B cell (primary cell): ENCODE results near the gene FTCD. TPM values are rescaled to one million over a fixed set of nuclear protein-coding genes. Genes with fewer than 3 reads are reported as not detected.

ENCODE experiments used
- ATAC-seq: fragments of 200-7000 bp; cut with Tn5 transposase; one replicate; pipeline ENCODE4 v1.10.0; 2021; ENCODE audit warnings: low read depth, mild to moderate bottlenecking, moderate number of reproducible peaks, moderate library complexity
- CTCF ChIA-PET: fragments of 350-600 bp; sonication (Branson Sonifier 250); formaldehyde crosslinking; loops from one replicate; lab custom pipeline; 2021; ENCODE audit warnings: antibody characterized with exemption, inconsistent platforms; lab: Charles Lee
- POLR2A ChIA-PET: fragments of 350-600 bp; sonication (Branson Sonifier 250); formaldehyde crosslinking; loops from one replicate; lab custom pipeline; 2021; ENCODE audit warnings: antibody characterized with exemption; lab: Charles Lee
- DNase-seq: peaks from one replicate; pipeline ENCODE4 v3.0.0; 2013
- H2AFZ ChIP-seq: 2 replicates; pipeline ENCODE4 v1.6.1; 2012; ENCODE audit warnings: mild to moderate bottlenecking, low read depth, low read length; ENCODE audit not compliant: insufficient read depth, poor library complexity, severe bottlenecking
- H3K27ac ChIP-seq, 2 donors: 1 replicate in 1 of 2; 2 replicates in 1 of 2; pipeline ENCODE4 v1.5.1; 2012 to 2013; ENCODE audit warnings: low read length in 2 of 2, mild to moderate bottlenecking in 2 of 2, moderate library complexity in 1 of 2
- H3K27me3 ChIP-seq, 4 experiments: fragments of 200-600 bp in 1 of 4; sonication (generic) in 1 of 4; replicated peaks in 1 of 4; 1 replicate in 2 of 4; 2 replicates in 2 of 4; pipeline versions ENCODE4 v1.6.1 to v1.7.0; 2013 to 2016; ENCODE audit warnings: low read length in 3 of 4, mild to moderate bottlenecking in 2 of 4, mixed read lengths in 1 of 4, moderate library complexity in 1 of 4; ENCODE audit not compliant: insufficient read depth in 4 of 4, control insufficient read depth in 3 of 4; ENCODE audit errors: control extremely low read depth in 1 of 4
- H3K36me3 ChIP-seq, 2 experiments: replicated peaks in 1 of 2; 1 replicate in 1 of 2; 2 replicates in 1 of 2; pipeline versions ENCODE4 v1.6.1 to v1.7.1; 2013; ENCODE audit warnings: low read length in 1 of 2; ENCODE audit not compliant: insufficient read depth in 2 of 2, control insufficient read depth in 1 of 2; ENCODE audit errors: control extremely low read depth in 1 of 2, extremely low read depth in 1 of 2
- H3K4me1 ChIP-seq, 2 donors: fragments of 200-600 bp in 1 of 2; sonication (generic) in 1 of 2; 1 replicate in 1 of 2; 2 replicates in 1 of 2; pipeline versions ENCODE4 v1.5.1 to v1.6.1; 2013 to 2017; ENCODE audit warnings: low read length in 2 of 2; ENCODE audit not compliant: control insufficient read depth in 2 of 2, insufficient read depth in 2 of 2
- H3K4me2 ChIP-seq: replicated peaks from 2 replicates; pipeline ENCODE3; 2012; ENCODE audit warnings: mild to moderate bottlenecking, low read depth, low read length; ENCODE audit not compliant: poor library complexity, severe bottlenecking
- H3K4me3 ChIP-seq, 5 experiments: fragments of 200-600 bp in 1 of 5; sonication (generic) in 1 of 5; 1 replicate in 3 of 5; 2 replicates in 2 of 5; pipeline versions ENCODE4 v1.5.1 to v1.7.0; 2011 to 2016; ENCODE audit warnings: low read length in 4 of 5, mild to moderate bottlenecking in 4 of 5, low read depth in 2 of 5, control low read depth in 1 of 5, moderate library complexity in 1 of 5; ENCODE audit not compliant: insufficient read depth in 1 of 5; ENCODE audit errors: control extremely low read depth in 1 of 5, extremely low read depth in 1 of 5
- H3K79me2 ChIP-seq: fragments of 200-600 bp; sonication (generic); one replicate; pipeline ENCODE4 v1.6.0; 2016; ENCODE audit warnings: low read length; ENCODE audit not compliant: control insufficient read depth, insufficient read depth
- H3K9ac ChIP-seq: fragments of 200-600 bp; sonication (generic); 2 replicates; pipeline ENCODE4 v1.6.1; 2017; ENCODE audit warnings: mild to moderate bottlenecking, low read length, moderate library complexity
- H3K9me3 ChIP-seq, 3 donors: one replicate each; pipeline versions ENCODE4 v1.6.1 to v1.7.1; 2013; ENCODE audit warnings: low read length in 2 of 3; ENCODE audit not compliant: control insufficient read depth in 2 of 3, insufficient read depth in 1 of 3; ENCODE audit errors: control extremely low read depth in 1 of 3
- H4K20me1 ChIP-seq: 2 replicates; pipeline ENCODE4 v1.6.0; 2012; ENCODE audit warnings: mild to moderate bottlenecking, low read length; ENCODE audit not compliant: insufficient read depth, control insufficient read depth, poor library complexity, severe bottlenecking
- H3K27ac Mint-ChIP-seq: one replicate; pipeline ENCODE4 v1.8.0; 2021; ENCODE audit warnings: mixed read lengths
- H3K27me3 Mint-ChIP-seq: one replicate; pipeline ENCODE4 v1.8.0; 2021; ENCODE audit warnings: mixed read lengths
- H3K4me1 Mint-ChIP-seq: one replicate; pipeline ENCODE4 v1.8.0; 2021; ENCODE audit warnings: mixed read lengths
- H3K4me3 Mint-ChIP-seq: one replicate; pipeline ENCODE4 v1.8.0; 2021; ENCODE audit warnings: mixed read lengths
- H3K9me3 Mint-ChIP-seq: one replicate; pipeline ENCODE4 v1.8.0; 2022; ENCODE audit warnings: mixed read lengths; ENCODE audit not compliant: insufficient read depth
- EZH2 ChIP-seq: IDR thresholded peaks from 2 replicates; pipeline ENCODE4 v1.6.1; 2012; ENCODE audit warnings: borderline replicate concordance, low read depth, mild to moderate bottlenecking, moderate library complexity, low read length; ENCODE audit not compliant: insufficient read depth, poor library complexity, severe bottlenecking
- whole genome bisulfite sequencing: methylation state at CpG from one replicate; pipeline ENCODE4 v1.1.5; 2013; ENCODE audit warnings: missing lambda C conversion rate; ENCODE audit not compliant: insufficient coverage; 5-methylcytosine and 5-hydroxymethylcytosine counted together
- intact Hi-C: fragments of 100-400 bp; cut with micrococcal nuclease; formaldehyde crosslinking; loops from one replicate; pipeline ENCODE4 v1.10.0; 2022
- polyA plus RNA-seq: library from polyadenylated mRNA; depleted of rRNA; stranded (reverse); fragments of >200 nt; gene quantifications from 2 replicates; pipeline ENCODE4 v1.2.3, GENCODE V29; 2012
- total RNA-seq, 2 donors: library from RNA; stranded (reverse); fragments of 120-200 nt in 1 of 2; gene quantifications; 1 replicate in 1 of 2; 2 replicates in 1 of 2; pipeline versions ENCODE4 v1.2.3 to v1.2.4, GENCODE V29; 2013 to 2022
- TF ChIP-seq, protein P1 (sequence below): fragments of 200-600 bp; IDR thresholded peaks from one replicate; pipeline ENCODE4 v1.8.0; 2022; ENCODE audit warnings: antibody characterized with exemption, mild to moderate bottlenecking

Gene FTCD
- total and polyA plus RNA-seq, 2 donors (not counting 1 experiment from before 2014, with no cell fraction given) = 0.22 to 0.39 TPM

DNA sequence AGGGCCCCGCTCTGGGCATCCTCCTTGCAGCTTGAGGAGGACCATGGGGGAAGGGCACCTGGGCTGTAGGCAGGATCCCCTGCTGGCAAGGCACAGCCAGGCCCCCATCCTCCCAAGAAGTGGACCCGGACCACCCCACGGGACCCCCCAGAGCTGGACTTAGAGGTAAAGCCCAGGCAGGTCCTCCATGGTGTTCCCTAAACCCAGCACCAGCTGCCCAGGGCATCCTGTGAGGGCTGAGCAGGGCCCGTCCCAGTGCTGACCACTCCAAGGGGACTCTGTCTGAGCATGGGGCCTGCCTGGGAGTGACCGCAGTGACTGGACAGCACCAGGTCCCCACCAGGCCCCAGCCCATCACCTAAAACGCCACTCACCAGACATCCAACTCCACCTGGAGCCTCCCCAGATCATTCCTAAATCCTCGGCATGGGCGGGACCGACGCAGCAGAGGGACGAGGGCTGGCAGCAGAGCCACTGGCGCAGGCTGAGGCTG is 36.2 kb downstream of the FTCD start:
- Histone ChIP-seq H3K4me3 (no peak overlapping the region), H3K27me3 (no peaks in the 10 kb centered on the region), H2AFZ (no peak overlapping the region), H3K9ac (no peak overlapping the region), H3K4me2 (no peak overlapping the region), H3K4me1 (no peaks in the 10 kb centered on the region), H3K79me2 (no peaks in the 10 kb centered on the region), H3K9me3 (peaks cover 0 to 17% (median 0%) of the 10 kb centered on the region in 3 donors), H3K27ac (no peak overlapping the region), H3K36me3 (no peaks in the 10 kb centered on the region), H4K20me1 (no peaks in the 10 kb centered on the region)
- no peak for TF ChIP-seq EZH2
- TF ChIP-seq, protein P1, sequence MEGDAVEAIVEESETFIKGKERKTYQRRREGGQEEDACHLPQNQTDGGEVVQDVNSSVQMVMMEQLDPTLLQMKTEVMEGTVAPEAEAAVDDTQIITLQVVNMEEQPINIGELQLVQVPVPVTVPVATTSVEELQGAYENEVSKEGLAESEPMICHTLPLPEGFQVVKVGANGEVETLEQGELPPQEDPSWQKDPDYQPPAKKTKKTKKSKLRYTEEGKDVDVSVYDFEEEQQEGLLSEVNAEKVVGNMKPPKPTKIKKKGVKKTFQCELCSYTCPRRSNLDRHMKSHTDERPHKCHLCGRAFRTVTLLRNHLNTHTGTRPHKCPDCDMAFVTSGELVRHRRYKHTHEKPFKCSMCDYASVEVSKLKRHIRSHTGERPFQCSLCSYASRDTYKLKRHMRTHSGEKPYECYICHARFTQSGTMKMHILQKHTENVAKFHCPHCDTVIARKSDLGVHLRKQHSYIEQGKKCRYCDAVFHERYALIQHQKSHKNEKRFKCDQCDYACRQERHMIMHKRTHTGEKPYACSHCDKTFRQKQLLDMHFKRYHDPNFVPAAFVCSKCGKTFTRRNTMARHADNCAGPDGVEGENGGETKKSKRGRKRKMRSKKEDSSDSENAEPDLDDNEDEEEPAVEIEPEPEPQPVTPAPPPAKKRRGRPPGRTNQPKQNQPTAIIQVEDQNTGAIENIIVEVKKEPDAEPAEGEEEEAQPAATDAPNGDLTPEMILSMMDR = no peak
- no peaks in the 10 kb centered on the region for H3K27me3 Mint-ChIP-seq
- H3K4me1 Mint-ChIP-seq = no peaks in the 10 kb centered on the region
- intact Hi-C loops = no loop called here
- no peak for ATAC-seq
- no peak overlapping the region for H3K4me3 Mint-ChIP-seq
- 86% methylated on average over 11 of the region's 12 CpGs for WGBS
- no peak overlapping the region for H3K27ac Mint-ChIP-seq
- POLR2A ChIA-PET = no interaction called here
- no peaks in the 10 kb centered on the region for H3K9me3 Mint-ChIP-seq
- DNase-seq = no peak
- CTCF ChIA-PET = no interaction called here

DNA sequence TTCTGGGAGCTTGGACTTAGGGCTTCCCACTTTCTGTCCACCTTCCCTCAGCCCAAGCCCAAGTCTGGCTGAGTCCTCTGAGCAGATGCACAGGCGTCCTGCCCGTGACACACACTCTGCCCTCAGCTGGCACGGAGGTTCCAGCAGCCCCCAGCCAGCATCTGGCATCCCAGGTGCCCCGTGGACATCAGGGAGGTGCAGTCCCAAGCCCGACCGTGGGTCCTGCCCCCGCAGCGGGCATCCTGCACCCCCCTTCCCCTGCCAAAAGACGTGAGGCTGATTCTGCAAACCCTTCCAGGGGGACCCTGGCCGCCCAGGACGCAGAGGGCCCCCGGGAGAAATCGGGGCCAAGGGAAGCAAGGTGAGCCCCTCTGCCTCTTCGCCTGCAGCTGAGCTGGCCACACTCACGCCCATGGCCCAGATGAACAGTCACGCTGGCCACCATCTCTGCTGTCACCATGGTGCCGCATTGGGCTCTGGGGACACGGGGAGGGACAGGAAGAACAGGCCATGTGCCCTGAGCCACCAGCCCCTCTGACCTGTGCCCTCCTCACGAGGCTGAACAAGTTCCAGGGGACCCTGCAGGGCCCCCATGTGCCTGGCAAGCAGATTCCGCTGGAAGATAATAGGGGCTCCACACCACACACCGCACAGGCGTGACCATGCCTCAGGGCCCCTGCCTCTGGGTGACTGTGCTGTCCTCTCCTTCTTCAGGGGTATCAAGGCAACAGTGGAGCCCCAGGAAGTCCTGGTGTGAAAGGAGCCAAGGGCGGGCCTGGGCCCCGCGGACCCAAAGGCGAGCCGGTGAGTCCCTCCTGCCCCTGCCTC is 36.8 kb downstream of the FTCD start:
- Histone ChIP-seq H3K9ac (no peak overlapping the region), H3K4me2 (no peak overlapping the region), H3K27me3 (no peaks in the 10 kb centered on the region), H3K27ac (no peak overlapping the region), H2AFZ (no peak overlapping the region), H3K4me1 (no peaks in the 10 kb centered on the region), H4K20me1 (no peaks in the 10 kb centered on the region), H3K36me3 (no peaks in the 10 kb centered on the region), H3K79me2 (no peaks in the 10 kb centered on the region), H3K4me3 (no peak overlapping the region), H3K9me3 (peaks cover 0 to 17% (median 0%) of the 10 kb centered on the region in 3 donors)
- no peaks in the 10 kb centered on the region for H3K4me1 Mint-ChIP-seq
- POLR2A ChIA-PET = no interaction called here
- H3K4me3 Mint-ChIP-seq = no peak overlapping the region
- ATAC-seq (no peak), DNase-seq (no peak)
- H3K27me3 Mint-ChIP-seq = no peaks in the 10 kb centered on the region
- H3K27ac Mint-ChIP-seq = no peak overlapping the region
- intact Hi-C loops = no loop called here
- H3K9me3 Mint-ChIP-seq = no peaks in the 10 kb centered on the region
- WGBS = 90% methylated on average over 27 of the region's 27 CpGs
- CTCF ChIA-PET = no interaction called here
- TF ChIP-seq, protein P1 = no peak
- TF ChIP-seq EZH2 = no peak
